ENCODE data around the gene TCEAL1. TPM values are rescaled to one million over a fixed set of nuclear protein-coding genes. Genes with fewer than 3 reads are reported as not detected.
A peak's percentile ranks its signal among the peaks of the same experiment; 100 is the strongest.
"Not testable (repeated sequence)": the region's sequence is repeated elsewhere in the genome, so short reads cannot be mapped to it uniquely, and the experiment has no call there.

Gene TCEAL1
- 25.4 TPM for total RNA-seq

- intact Hi-C loops (cut with DNase I) = no loop called here
- peak; percentile 79 for DNase-seq (ENCODE audit: low spot score)
- ATAC-seq = peak; percentile 78
Measured at GRCh38 chrX:103628386-103629317, at the start of gene TCEAL1. Gene TCEAL1, plus strand, starts transcription at chrX:103628975. Its CDS starts 942 bp downstream, at chrX:103629917.

- DNase-seq (ENCODE audit: low spot score) (no peak), ATAC-seq (no peak)
- intact Hi-C loops (cut with DNase I) = no loop called here
Measured at GRCh38 chrX:103584596-103584995, 44.2 kb upstream of the TCEAL1 start.

DNA sequence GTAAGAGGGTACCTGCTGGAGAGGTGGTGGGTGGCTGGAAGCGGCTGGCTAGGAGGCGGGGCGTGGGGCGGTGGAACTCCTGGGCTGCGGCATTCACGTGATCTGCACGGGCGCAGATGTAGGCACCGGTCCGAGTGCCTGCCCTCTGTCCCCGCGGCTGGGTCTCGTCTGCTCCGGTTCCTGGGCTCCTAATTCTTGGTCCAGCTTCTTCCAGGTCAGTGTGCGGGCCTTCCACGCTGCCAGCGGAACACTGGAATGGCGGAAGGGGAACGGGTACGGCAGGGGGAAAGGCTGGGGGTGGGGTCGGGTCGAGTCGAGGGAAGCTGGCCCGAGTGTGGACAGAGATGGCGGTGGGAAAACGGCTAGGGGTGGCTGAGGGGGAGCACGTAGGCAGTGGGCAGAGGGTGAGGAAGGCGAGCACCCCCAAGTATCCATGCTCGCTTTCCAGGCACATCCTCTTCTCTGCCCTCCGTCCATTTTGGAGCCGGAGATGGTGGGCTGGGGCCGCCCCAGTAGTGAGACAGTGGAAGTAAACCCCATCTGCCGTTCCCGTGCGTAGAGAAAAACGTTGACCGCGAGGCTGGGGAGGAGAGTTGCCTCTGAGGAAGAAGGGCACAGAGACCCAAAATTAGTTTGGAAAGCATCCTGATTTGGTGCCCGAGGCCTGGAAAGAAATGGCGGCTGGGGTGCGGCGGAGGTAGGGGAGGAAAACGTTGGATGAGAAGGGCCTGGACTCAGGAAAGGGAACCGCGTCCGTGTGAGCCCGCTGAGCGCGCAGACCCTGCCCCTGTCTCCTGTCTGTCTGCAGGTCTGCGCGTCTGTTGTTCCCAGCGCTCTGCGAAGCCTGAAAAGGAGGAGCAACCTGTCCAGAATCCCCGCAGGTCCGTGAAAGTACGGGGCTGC, 43.1 kb upstream of the TCEAL1 start, which contains the start of gene TCEAL4:
Gene TCEAL4, plus strand, starts transcription at position 105 of the 903 bp plus-strand sequence. CDS start 1,161 bp downstream, outside the sequence.
- ATAC-seq (peak; percentile 96), DNase-seq (ENCODE audit: low spot score) (peak; percentile 78)
- intact Hi-C loops (cut with DNase I) = no loop called here

DNA sequence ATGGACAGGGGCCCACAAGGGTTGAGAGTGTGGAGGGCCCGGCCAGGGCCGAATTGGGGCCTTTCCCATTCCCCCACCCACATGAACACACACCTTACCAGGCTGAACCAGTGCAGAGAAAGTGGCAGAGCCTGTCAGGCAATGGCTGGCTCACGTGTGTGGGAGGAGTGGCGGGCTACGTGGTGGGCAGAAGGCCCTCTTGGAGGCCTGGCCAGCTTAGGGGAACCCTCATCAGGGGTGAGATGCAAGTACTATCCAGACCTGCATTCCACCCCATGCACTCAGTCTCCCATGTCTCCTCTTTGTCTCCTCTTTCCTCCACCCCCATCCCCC, 42.5 kb upstream of the TCEAL1 start:
- ATAC-seq (peak; percentile 76), DNase-seq (ENCODE audit: low spot score) (no peak)
- intact Hi-C loops (cut with DNase I) = no loop called here

GRCh38 chrX:103586659-103587058, 42.1 kb upstream of the TCEAL1 start:
- no peak for ATAC-seq
- intact Hi-C loops (cut with DNase I) = no loop called here
- no peak for DNase-seq (ENCODE audit: low spot score)

GRCh38 chrX:103592295-103592694, 36.5 kb upstream of the TCEAL1 start:
- intact Hi-C loops (cut with DNase I); ATAC-seq; DNase-seq (ENCODE audit: low spot score): not testable (repeated sequence)

- DNase-seq (ENCODE audit: low spot score); ATAC-seq; intact Hi-C loops (cut with DNase I): not testable (repeated sequence)
Measured at GRCh38 chrX:103595202-103595601, 33.6 kb upstream of the TCEAL1 start.

GRCh38 chrX:103607364-103608305, 21.1 kb upstream of the TCEAL1 start, which contains the start of gene TCEAL3:
Gene TCEAL3, plus strand, starts transcription at chrX:103607963. Its CDS starts 1,102 bp downstream, at chrX:103609065.
- ATAC-seq = peak; percentile 90

DNA sequence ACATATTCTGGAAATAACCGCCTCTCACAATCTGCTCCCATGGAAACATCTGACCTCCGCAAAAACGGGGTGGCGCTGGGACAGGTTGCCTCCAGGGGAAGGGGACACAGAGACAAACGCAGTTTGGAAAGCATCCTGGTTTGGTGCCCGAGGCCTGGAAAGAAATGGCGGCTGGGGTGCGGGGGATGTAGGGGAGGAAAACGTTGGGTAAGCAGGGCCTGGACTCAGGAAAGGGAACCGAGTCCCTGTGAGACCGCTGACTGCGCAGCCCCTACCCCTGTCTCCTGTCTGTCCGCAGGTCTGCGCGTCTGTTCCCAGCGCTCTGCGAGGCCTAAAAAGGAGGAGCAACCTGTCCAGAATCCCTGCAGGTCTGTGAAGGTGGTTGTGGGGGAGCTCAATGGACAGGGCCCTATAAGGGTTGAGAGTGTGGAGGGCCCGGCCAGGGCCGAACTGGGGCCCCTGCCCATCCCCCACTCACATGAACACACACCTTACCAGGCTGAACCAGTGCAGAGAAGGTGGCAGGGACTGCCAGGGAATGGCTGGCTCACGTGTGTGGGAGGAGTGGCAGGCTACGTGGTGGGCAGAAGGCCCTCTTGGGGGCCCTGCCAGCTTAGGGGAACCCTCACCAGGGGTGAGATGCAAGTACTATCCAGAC, 20.3 kb upstream of the TCEAL1 start:
- DNase-seq (ENCODE audit: low spot score) = peak; percentile 51
- ATAC-seq = peak; percentile 71
- intact Hi-C loops (cut with DNase I) = no loop called here

More at GRCh38 chrX:103607364-103608305, 21.1 kb upstream of the TCEAL1 start, which contains the start of gene TCEAL3:
- intact Hi-C loops (cut with DNase I) = no loop called here
- DNase-seq (ENCODE audit: low spot score) = peak; percentile 67

- ATAC-seq (no peak), DNase-seq (ENCODE audit: low spot score) (no peak)
- intact Hi-C loops (cut with DNase I) = no loop called here
Measured at GRCh38 chrX:103610282-103610681, 18.5 kb upstream of the TCEAL1 start.

DNA sequence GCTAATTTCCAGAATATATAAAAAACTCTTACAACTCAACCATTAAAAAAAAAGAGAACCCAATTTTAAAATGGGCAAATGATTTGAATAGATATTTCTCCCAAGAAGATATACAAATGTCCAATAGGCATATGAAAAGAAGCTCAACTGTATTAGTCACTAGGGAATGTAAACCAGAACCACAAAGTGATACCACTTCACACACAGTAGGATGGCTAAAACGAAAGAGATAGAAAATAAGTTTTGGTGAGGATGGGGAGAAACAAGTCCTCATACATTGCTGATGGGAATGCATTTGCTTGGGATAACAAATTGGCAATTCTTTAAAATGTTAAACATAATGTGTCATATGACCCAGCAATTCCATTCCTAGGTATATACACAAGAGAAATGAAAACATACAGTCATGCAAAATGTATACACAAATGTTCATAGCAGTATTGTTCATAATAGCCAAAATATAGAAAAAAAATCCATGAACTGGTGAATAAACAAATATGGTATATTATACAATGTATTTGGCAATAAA, 15.3 kb upstream of the TCEAL1 start:
- ATAC-seq = no peak
- DNase-seq (ENCODE audit: low spot score) = no peak
- intact Hi-C loops (cut with DNase I) = no loop called here

- ATAC-seq (no peak), DNase-seq (ENCODE audit: low spot score) (no peak)
- intact Hi-C loops (cut with DNase I) = no loop called here
Measured at GRCh38 chrX:103614999-103615398, 13.8 kb upstream of the TCEAL1 start.

DNA sequence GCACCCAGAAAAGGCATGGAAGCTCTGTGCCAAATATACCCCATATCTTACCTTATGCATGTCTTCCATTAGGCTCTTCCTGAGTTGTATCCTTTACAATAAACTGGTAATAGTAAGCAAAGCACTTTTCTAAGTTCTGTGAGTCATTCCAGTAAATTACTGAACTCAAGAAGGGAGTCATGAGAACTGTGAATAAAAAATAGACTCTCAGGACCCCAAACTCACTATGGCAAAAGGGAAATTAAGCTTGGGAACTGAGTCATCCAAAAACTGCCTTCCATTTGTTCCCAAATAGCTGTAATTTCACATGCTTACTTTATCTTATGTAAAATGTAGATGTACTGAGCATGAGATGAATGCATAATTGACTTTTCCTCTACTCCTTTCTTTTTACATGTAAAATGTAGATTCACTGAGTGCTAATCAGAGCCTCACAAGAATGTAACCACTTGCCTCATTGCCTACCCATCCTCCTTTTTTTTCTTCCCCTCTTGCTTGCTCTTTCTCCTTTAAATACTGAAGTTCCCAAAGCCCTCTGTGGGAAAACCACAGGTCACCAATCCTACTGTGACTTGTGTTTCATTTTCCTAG, 12.9 kb upstream of the TCEAL1 start:
- intact Hi-C loops (cut with DNase I) = no loop called here
- ATAC-seq = no peak
- DNase-seq (ENCODE audit: low spot score) = no peak

- ATAC-seq (no peak), DNase-seq (ENCODE audit: low spot score) (no peak)
- intact Hi-C loops (cut with DNase I) = no loop called here
Measured at GRCh38 chrX:103616676-103617186, 12.0 kb upstream of the TCEAL1 start.

DNA sequence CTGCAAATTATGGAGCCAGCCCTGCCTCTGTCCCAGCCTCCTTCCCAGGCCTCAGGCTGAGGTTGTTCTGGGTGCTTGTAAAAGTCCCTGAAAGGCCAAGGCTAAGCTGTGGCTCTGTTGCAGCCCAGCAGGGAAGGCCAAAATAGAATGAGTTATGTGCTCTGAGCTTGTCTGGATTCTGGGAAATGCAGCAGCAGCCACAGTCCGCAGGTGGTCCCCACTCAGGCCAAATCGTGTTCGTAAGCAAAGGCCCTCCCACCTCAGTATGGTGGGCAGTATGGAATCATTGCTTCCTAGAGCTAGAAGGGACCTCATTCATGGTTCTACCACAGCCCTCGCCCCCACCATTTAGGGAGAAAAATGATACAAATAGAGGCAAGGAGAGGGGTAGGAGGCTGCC, 4.7 kb upstream of the TCEAL1 start:
- intact Hi-C loops (cut with DNase I) = no loop called here
- ATAC-seq (no peak), DNase-seq (ENCODE audit: low spot score) (no peak)

GRCh38 chrX:103626855-103627254, 1.9 kb upstream of the TCEAL1 start:
- intact Hi-C loops (cut with DNase I) = no loop called here
- DNase-seq (ENCODE audit: low spot score) (no peak), ATAC-seq (no peak)
